Measurements from ENCODE around the gene SPATA20. TPM values are rescaled to one million over a fixed set of nuclear protein-coding genes. Genes with fewer than 3 reads are reported as not detected.

The SPATA20 gene
- total and polyA plus RNA-seq, 7 donors: 4.8 to 25.8 (median 16.7) TPM

DNA sequence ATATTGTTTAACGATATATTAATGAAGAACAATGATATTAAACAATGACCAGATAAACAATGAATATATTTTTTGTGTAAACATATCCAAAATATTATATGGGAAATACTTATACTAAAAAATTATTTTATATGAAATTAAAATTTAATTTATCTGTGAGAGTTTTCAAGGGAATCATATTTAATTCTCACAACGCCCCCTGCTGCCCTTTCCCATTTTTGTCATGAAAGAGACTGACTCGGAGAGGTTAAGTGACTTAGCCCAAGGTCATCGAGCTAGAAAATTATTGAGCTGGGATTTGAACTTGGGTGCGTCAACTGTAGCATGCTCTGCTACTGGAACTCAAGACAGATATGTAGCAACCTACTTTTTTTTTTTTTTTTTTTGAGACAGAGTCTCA, 45.9 kb upstream of the SPATA20 start:
- no peaks in the 10 kb centered on the region for H3K9me3 ChIP-seq
- TF ChIP-seq, protein P1, sequence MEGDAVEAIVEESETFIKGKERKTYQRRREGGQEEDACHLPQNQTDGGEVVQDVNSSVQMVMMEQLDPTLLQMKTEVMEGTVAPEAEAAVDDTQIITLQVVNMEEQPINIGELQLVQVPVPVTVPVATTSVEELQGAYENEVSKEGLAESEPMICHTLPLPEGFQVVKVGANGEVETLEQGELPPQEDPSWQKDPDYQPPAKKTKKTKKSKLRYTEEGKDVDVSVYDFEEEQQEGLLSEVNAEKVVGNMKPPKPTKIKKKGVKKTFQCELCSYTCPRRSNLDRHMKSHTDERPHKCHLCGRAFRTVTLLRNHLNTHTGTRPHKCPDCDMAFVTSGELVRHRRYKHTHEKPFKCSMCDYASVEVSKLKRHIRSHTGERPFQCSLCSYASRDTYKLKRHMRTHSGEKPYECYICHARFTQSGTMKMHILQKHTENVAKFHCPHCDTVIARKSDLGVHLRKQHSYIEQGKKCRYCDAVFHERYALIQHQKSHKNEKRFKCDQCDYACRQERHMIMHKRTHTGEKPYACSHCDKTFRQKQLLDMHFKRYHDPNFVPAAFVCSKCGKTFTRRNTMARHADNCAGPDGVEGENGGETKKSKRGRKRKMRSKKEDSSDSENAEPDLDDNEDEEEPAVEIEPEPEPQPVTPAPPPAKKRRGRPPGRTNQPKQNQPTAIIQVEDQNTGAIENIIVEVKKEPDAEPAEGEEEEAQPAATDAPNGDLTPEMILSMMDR (IDR thresholded peaks at IDR 0.05): peak; percentile 26
- no peak for ATAC-seq
- no peak for DNase-seq
- no peak overlapping the region for H3K27ac ChIP-seq
- H3K4me3 ChIP-seq: no peak overlapping the region
- no peaks in the 10 kb centered on the region for H3K4me1 ChIP-seq
- H3K36me3 ChIP-seq (ENCODE audit: insufficient read depth in 1 of 2, low read depth in 1 of 2): no peaks in the 10 kb centered on the region
- no peaks in the 10 kb centered on the region for H3K27me3 ChIP-seq (ENCODE audit: insufficient read depth in 3 of 3, low read length in 2 of 3)
- intact Hi-C loops (cut with DNase I): no loop called here
- WGBS, 3 donors: 35 to 44% (median 43%) methylated on average over 5 of the region's 5 CpGs

DNA sequence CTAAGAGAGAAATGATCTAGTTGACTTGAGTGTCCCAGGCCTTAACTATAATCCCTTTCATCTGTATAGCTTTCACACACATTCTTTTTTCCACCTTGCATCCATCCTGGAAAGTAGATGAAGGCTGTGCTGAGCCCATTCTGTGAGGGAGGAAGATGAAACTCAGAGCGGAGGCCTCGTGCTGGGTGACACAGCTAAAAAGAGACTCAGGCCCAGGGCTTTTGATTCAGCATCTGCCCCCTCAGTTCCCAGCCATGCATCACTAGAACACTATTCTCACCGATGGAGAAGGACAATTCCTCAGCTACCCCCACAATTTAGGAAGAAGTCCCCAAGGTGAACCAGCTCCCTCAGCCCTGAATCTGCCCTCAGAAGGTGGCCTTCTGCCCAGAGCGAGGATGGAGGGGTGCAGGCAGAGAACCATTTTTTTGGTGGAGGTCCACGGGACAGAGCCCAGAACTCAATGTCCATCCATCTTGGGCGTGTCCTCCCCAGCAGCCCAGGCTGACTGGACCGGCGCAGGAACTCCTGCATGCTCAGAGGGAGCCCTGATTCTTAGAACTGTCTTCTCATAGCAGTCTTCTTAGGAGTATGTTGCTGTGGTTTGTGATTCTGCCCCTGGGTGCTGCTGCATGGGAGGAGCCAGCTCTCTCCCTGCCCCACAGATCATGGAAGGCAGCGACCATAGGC, 44.5 kb upstream of the SPATA20 start:
- no peak overlapping the region for H3K4me3 ChIP-seq
- no peak for DNase-seq
- intact Hi-C loops (cut with DNase I): no loop called here
- H3K27ac ChIP-seq: no peak overlapping the region
- H3K36me3 ChIP-seq (ENCODE audit: insufficient read depth in 1 of 2, low read depth in 1 of 2): no peaks in the 10 kb centered on the region
- no peaks in the 10 kb centered on the region for H3K9me3 ChIP-seq
- 86 to 91% (median 90%) methylated on average over 9 of the region's 9 CpGs for WGBS, 3 donors
- ATAC-seq: no peak
- TF ChIP-seq, protein P1 (IDR thresholded peaks at IDR 0.05): no peak
- no peaks in the 10 kb centered on the region for H3K27me3 ChIP-seq (ENCODE audit: insufficient read depth in 3 of 3, low read length in 2 of 3)
- no peaks in the 10 kb centered on the region for H3K4me1 ChIP-seq

DNA sequence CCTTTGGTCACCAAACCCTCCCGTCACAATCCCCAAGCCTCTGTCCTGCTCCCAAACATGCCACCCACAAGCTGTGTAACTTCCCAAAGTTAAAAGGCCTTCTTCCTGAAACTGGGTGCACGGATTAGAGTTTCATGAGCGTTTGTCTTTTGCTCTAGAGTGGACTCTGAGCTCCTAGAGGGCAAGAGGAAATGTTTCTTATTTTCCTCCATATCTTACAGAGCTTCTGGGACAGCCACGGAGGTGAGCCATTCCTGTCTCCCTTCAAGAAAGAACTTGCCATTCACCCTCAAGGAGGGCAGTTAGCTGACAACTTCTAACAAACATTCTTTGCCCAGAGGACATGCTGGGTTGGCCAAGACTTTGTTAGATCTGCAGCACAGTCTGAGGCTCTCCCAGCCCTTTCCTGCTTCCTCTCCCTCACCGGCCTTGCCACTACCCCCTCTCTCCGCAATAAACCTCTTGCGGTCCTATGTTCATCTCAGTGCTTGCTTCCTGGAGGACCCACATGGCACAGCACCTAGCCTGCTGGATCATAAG, 41.3 kb upstream of the SPATA20 start:
- Histone ChIP-seq H3K27ac (no peak overlapping the region), H3K36me3 (ENCODE audit: insufficient read depth in 1 of 2, low read depth in 1 of 2) (no peaks in the 10 kb centered on the region), H3K4me3 (no peak overlapping the region), H3K9me3 (no peaks in the 10 kb centered on the region), H3K27me3 (ENCODE audit: insufficient read depth in 3 of 3, low read length in 2 of 3) (no peaks in the 10 kb centered on the region), H3K4me1 (no peaks in the 10 kb centered on the region)
- 62 to 73% (median 70%) methylated on average over 7 of the region's 7 CpGs for WGBS, 3 donors
- intact Hi-C loops (cut with DNase I): no loop called here
- ATAC-seq: no peak
- TF ChIP-seq, protein P1 (IDR thresholded peaks at IDR 0.05): no peak
- DNase-seq: no peak

DNA sequence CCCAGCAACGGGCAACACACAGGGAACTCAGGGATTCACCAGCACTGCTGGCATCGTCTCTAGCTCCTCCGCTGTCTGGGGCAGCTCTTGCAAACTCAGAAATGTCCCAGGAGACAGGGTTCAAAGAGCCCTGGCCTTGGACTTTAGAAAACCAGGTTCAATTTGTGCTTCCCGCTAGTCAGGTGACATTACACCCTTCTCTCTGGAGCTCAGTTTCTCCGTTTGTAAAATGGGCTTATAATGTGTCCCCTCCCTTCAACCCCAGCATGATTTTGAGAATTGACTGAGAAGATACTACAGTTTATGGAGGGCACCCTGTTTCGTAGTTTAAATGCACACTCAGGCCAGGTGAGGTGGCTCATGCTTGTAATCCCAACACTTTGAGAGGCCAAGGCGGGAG, 40.7 kb upstream of the SPATA20 start:
- Histone ChIP-seq H3K4me1 (no peaks in the 10 kb centered on the region), H3K27ac (no peak overlapping the region), H3K9me3 (no peaks in the 10 kb centered on the region), H3K36me3 (ENCODE audit: insufficient read depth in 1 of 2, low read depth in 1 of 2) (no peaks in the 10 kb centered on the region), H3K4me3 (no peak overlapping the region), H3K27me3 (ENCODE audit: insufficient read depth in 3 of 3, low read length in 2 of 3) (no peaks in the 10 kb centered on the region)
- ATAC-seq (no peak), DNase-seq (no peak)
- WGBS, 3 donors: 70 to 75% (median 71%) methylated on average over 7 of the region's 7 CpGs
- TF ChIP-seq, protein P1 (IDR thresholded peaks at IDR 0.05): no peak
- intact Hi-C loops (cut with DNase I): no loop called here

Data from psoas muscle (tissue), 8 donors.